ENCODE results near the gene APBA1.

GRCh38 chr9:69697475-69697874 lies 25.3 kb upstream of the APBA1 start:
- TF ChIP-seq CTCF (IDR thresholded peaks at IDR 0.05): no peak
- TF ChIP-seq POLR2A (IDR thresholded peaks at IDR 0.05): no peak
